Gastrocnemius medialis (tissue), 4 donors: ENCODE measurements around the gene PTX4.

Experiments
- POLR2A ChIP-seq, 2 donors: fragments of 450-650 bp; IDR thresholded peaks; one replicate each; pipeline ENCODE4 v1.6.1; 2017; ENCODE audit warnings: antibody characterized with exemption in 2 of 2, mild to moderate bottlenecking in 2 of 2, moderate library complexity in 2 of 2
- TF ChIP-seq, protein P1 (sequence below), 5 experiments: fragments of 450-650 bp in 3 of 5; fragments of 200-600 bp in 2 of 5; sonication (generic) in 2 of 5; IDR thresholded peaks in 4 of 5; conservative IDR thresholded peaks in 1 of 5; 1 replicate in 4 of 5; 2 replicates in 1 of 5; pipeline ENCODE4 v1.5.1; 2016 to 2019; ENCODE audit warnings: antibody characterized with exemption in 5 of 5, mild to moderate bottlenecking in 3 of 5, moderate library complexity in 3 of 5

DNA sequence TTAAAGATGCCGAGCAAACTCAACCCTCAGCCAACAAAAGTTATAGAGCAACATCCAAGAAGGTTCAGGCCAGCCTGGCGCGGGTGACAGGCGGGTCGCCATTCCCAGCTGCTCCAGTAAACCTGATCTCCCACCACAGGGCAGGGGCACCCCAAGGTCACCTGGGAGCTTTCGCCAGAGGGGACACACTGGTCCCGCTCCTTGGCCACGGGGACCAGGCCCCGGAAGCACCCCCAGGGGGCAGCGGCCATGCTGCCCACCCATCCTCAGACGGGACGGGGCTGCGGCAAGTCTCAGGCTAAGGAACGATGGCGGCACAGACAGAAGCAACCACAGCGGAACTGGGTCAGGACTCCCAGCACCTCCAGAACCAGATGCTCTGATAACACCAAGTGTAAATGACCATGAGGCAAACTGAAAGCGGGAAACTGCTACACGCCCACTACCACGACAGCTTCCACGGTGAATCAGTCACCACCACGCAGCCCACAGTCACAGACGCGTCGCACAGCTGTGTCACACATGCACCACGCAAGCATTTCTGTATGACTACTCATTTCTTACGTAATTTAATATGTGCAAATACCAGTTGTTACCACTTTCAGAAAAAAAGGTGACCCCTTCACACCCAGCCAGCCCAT, 30.3 kb downstream of the PTX4 start:
- TF ChIP-seq, protein P1, sequence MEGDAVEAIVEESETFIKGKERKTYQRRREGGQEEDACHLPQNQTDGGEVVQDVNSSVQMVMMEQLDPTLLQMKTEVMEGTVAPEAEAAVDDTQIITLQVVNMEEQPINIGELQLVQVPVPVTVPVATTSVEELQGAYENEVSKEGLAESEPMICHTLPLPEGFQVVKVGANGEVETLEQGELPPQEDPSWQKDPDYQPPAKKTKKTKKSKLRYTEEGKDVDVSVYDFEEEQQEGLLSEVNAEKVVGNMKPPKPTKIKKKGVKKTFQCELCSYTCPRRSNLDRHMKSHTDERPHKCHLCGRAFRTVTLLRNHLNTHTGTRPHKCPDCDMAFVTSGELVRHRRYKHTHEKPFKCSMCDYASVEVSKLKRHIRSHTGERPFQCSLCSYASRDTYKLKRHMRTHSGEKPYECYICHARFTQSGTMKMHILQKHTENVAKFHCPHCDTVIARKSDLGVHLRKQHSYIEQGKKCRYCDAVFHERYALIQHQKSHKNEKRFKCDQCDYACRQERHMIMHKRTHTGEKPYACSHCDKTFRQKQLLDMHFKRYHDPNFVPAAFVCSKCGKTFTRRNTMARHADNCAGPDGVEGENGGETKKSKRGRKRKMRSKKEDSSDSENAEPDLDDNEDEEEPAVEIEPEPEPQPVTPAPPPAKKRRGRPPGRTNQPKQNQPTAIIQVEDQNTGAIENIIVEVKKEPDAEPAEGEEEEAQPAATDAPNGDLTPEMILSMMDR (IDR thresholded peaks at IDR 0.05 in 4 of 5, conservative IDR thresholded peaks at IDR 0.05 in 1 of 5), result no peak
- TF ChIP-seq POLR2A (IDR thresholded peaks at IDR 0.05), result no peak
